GM12878 (cell line): Measurements from ENCODE around the gene MPP2. TPM values are rescaled to one million over a fixed set of nuclear protein-coding genes. Genes with fewer than 3 reads are reported as not detected.

ENCODE experiments used
- ATAC-seq: fragments of 200-7000 bp; cut with Tn5 transposase; 3 replicates; pipeline ENCODE4 v1.9.1; 2020; ENCODE audit warnings: mild to moderate bottlenecking, moderate library complexity
- BruUV-seq: library from RNA; stranded (reverse); fragments of 400-500 nt; replicated peaks from 2 replicates; lab custom pipeline; 2021; lab: Mats Ljungman, UMichigan
- CTCF ChIA-PET: fragments of 300-600 bp; sonication (Branson Sonifier 250); formaldehyde crosslinking; extraction: SDS; loops from one replicate; lab custom pipeline; 2021; ENCODE audit warnings: inconsistent platforms; lab: Yijun Ruan, JAX
- POLR2A ChIA-PET: fragments of 350-600 bp; formaldehyde crosslinking; extraction: SDS; loops from one replicate; lab custom pipeline; 2021; ENCODE audit warnings: inconsistent platforms; lab: Charles Lee
- RAD21 ChIA-PET: fragments of 300-600 bp; sonication (Branson Sonifier 250); formaldehyde crosslinking; loops from one replicate; lab custom pipeline; 2023; ENCODE audit warnings: antibody characterized with exemption; ENCODE audit not compliant: unreplicated experiment; lab: Charles Lee
- SMC1A ChIA-PET: fragments of 300-600 bp; sonication (Branson Sonifier 250); formaldehyde crosslinking; loops from one replicate; lab custom pipeline; 2023; ENCODE audit not compliant: unreplicated experiment, uncharacterized antibody; lab: Charles Lee
- DNase-seq: peaks from one replicate; pipeline ENCODE4 v3.0.0-alpha.2; 2011; ENCODE audit warnings: low read depth, low spot score
- FAIRE-seq: peaks from 3 replicates; lab custom pipeline; 2011; peaks lifted over from hg19 to GRCh38; lab: Jason Lieb, UNC
- H2AFZ ChIP-seq: 2 replicates; pipeline ENCODE4 v1.6.0; 2011; ENCODE audit warnings: low read depth, low read length, control low read depth; ENCODE audit not compliant: control insufficient read depth
- H3K27ac ChIP-seq: 2 replicates; pipeline ENCODE4 v1.5.1; 2011; ENCODE audit warnings: control low read depth; ENCODE audit not compliant: control insufficient read depth, insufficient read depth
- H3K27me3 ChIP-seq, 2 experiments: replicated peaks in 1 of 2; 2 replicates each; pipeline versions ENCODE4 v1.6.0 to v1.6.1; 2011; ENCODE audit warnings: low read length in 1 of 2; ENCODE audit not compliant: control insufficient read depth in 2 of 2, insufficient read depth in 2 of 2
- H3K36me3 ChIP-seq, 2 experiments: 2 replicates each; pipeline ENCODE4 v1.5.1; 2011; ENCODE audit warnings: low read length in 1 of 2; ENCODE audit not compliant: control insufficient read depth in 2 of 2, insufficient read depth in 2 of 2
- H3K4me1 ChIP-seq: 2 replicates; pipeline ENCODE4 v1.6.1; 2011; ENCODE audit warnings: mild to moderate bottlenecking, low read length, moderate library complexity, mixed read lengths; ENCODE audit not compliant: control insufficient read depth, insufficient read depth
- H3K4me2 ChIP-seq: 2 replicates; pipeline ENCODE4 v1.6.0; 2011; ENCODE audit warnings: control low read depth; ENCODE audit not compliant: control insufficient read depth, insufficient read depth
- H3K4me3 ChIP-seq: fragments of 200-600 bp; sonication (generic); 2 replicates; pipeline ENCODE4 v1.5.1; 2016
- H3K79me2 ChIP-seq: 2 replicates; pipeline ENCODE4 v1.6.0; 2011; ENCODE audit warnings: low read length; ENCODE audit not compliant: control insufficient read depth, insufficient read depth
- H3K9ac ChIP-seq: 2 replicates; pipeline ENCODE4 v1.8.0; 2011; ENCODE audit warnings: low read length, control low read depth, mixed read lengths; ENCODE audit not compliant: control insufficient read depth, insufficient read depth
- H3K9me3 ChIP-seq: replicated peaks from 3 replicates; pipeline ENCODE4 v1.5.1; 2011; ENCODE audit warnings: mild to moderate bottlenecking, low read length; ENCODE audit not compliant: control insufficient read depth, insufficient read depth
- H4K20me1 ChIP-seq: 2 replicates; pipeline ENCODE4 v1.6.0; 2011; ENCODE audit not compliant: control insufficient read depth, insufficient read depth
- ATF2 ChIP-seq: IDR thresholded peaks from 2 replicates; pipeline ENCODE4 v1.6.1; 2012; ENCODE audit warnings: low read length, inconsistent platforms
- BCLAF1 ChIP-seq: fragments of 450-650 bp; IDR thresholded peaks from 2 replicates; pipeline ENCODE4 v1.6.1; 2017; ENCODE audit warnings: antibody characterized with exemption, mild to moderate bottlenecking, moderate library complexity
- EED ChIP-seq: sonication (generic); IDR thresholded peaks from 2 replicates; pipeline ENCODE4 v1.6.1; 2016; ENCODE audit warnings: antibody characterized with exemption, low read depth
- HDAC2 ChIP-seq: fragments of 200-600 bp; sonication (generic); IDR thresholded peaks from 2 replicates; pipeline ENCODE4 v1.6.1; 2017
- MAX ChIP-seq: IDR thresholded peaks from 2 replicates; pipeline ENCODE4 v1.6.1; 2012; ENCODE audit warnings: low read depth, low read length, improper control_type of control experiment
- MEF2B ChIP-seq: fragments of 450-650 bp; IDR thresholded peaks from 2 replicates; pipeline ENCODE4 v1.6.1; 2018; ENCODE audit warnings: mild to moderate bottlenecking, moderate library complexity; ENCODE audit not compliant: partially characterized antibody, poor library complexity, severe bottlenecking
- MTA3 ChIP-seq: IDR thresholded peaks from 2 replicates; pipeline ENCODE4 v1.6.1; 2012; ENCODE audit warnings: low read length, inconsistent platforms, borderline replicate concordance
- MYC ChIP-seq: IDR thresholded peaks from 2 replicates; pipeline ENCODE4 v1.6.1; 2011; ENCODE audit warnings: mild to moderate bottlenecking, low read length, moderate library complexity, inconsistent platforms; ENCODE audit not compliant: insufficient read depth, insufficient replicate concordance, insufficient read length, severe bottlenecking
- POLR2AphosphoS2 ChIP-seq: IDR thresholded peaks from 2 replicates; pipeline ENCODE4 v1.6.1; 2011; ENCODE audit warnings: low read depth, mild to moderate bottlenecking, low read length, improper control_type of control experiment, moderate library complexity
- POLR2AphosphoS5 ChIP-seq: IDR thresholded peaks from 2 replicates; pipeline ENCODE4 v1.6.1; 2011; ENCODE audit warnings: mild to moderate bottlenecking, low read length, inconsistent platforms
- RBBP5 ChIP-seq: fragments of 200-600 bp; sonication (generic); conservative IDR thresholded peaks from 2 replicates; pipeline ENCODE4 v1.6.1; 2016
- SMAD1 ChIP-seq: fragments of 450-650 bp; IDR thresholded peaks from 2 replicates; pipeline ENCODE4 v1.6.1; 2018; ENCODE audit warnings: mild to moderate bottlenecking, low read depth; ENCODE audit not compliant: partially characterized antibody
- SREBF1 ChIP-seq: IDR thresholded peaks from 2 replicates; pipeline ENCODE4 v1.6.1; 2012; ENCODE audit warnings: mild to moderate bottlenecking, low read length
- STAT1 ChIP-seq: fragments of 450-650 bp; conservative IDR thresholded peaks from 2 replicates; pipeline ENCODE4 v1.6.1; 2014; ENCODE audit warnings: antibody characterized with exemption, mild to moderate bottlenecking
- SUPT20H ChIP-seq: IDR thresholded peaks from 2 replicates; pipeline ENCODE4 v1.6.1; 2011; ENCODE audit warnings: low read depth, mild to moderate bottlenecking, low read length, moderate library complexity, borderline replicate concordance; ENCODE audit not compliant: control insufficient read depth
- TARDBP ChIP-seq: IDR thresholded peaks from 2 replicates; pipeline ENCODE4 v1.6.1; 2016; ENCODE audit warnings: borderline replicate concordance
- TCF7 ChIP-seq: IDR thresholded peaks from 2 replicates; pipeline ENCODE4 v1.6.1; 2014; ENCODE audit warnings: antibody characterized with exemption, borderline replicate concordance
- WGBS: methylation state at CpG from one replicate; pipeline ENCODE4 v1.1.6; 2016; ENCODE audit warnings: low lambda C conversion rate; ENCODE audit not compliant: insufficient replicate concordance, insufficient coverage; ENCODE audit errors: missing lambda C conversion rate; 5-methylcytosine and 5-hydroxymethylcytosine counted together
- in situ Hi-C: fragments of 300-500 bp; cut with MboI; formaldehyde crosslinking; loops from 9 replicates; pipeline ENCODE4 v1.14.3; 2018; ENCODE audit warnings: mixed read lengths
- intact Hi-C: fragments of 100-400 bp; cut with micrococcal nuclease; formaldehyde crosslinking; loops from one replicate; pipeline ENCODE4 v1.14.2; 2022; ENCODE audit not compliant: unreplicated experiment
- polyA plus RNA-seq, 11 experiments: library from polyadenylated mRNA; depleted of rRNA in 4 of 11; unstranded in 6 of 11; stranded (reverse) in 5 of 11; fragments of >200 nt; fragmentation: Nextera tagmentation in 4 of 11; fragmentation: Illumina TruSeq in 1 of 11; extraction: Ambion mirVana in 4 of 11; extraction: Trizol in 1 of 11; gene quantifications; 1 replicate in 1 of 11; 2 replicates in 10 of 11; pipeline versions ENCODE4 v1.2.1 to v1.2.3, GENCODE V29; 2011 to 2016; ENCODE audit warnings: inconsistent platforms in 2 of 11, missing spikeins in 2 of 11, low read depth in 1 of 11
- total RNA-seq, 4 experiments: library from RNA; depleted of rRNA in 3 of 4; stranded (reverse); fragments of >200 nt in 3 of 4; fragmentation: Illumina TruSeq in 1 of 4; extraction: Trizol in 1 of 4; gene quantifications; 2 replicates each; pipeline versions ENCODE4 v1.2.1 to v1.2.3, GENCODE V29; 2013 to 2021

Gene MPP2
- total and polyA plus RNA-seq, 10 of the 15 experiments (the other 5 are each of a cell fraction or from before 2014, with no cell fraction given): 0.02 to 0.23 (median 0.15) TPM; not detected in 2

- Histone ChIP-seq H3K27me3 (peaks cover 0 to 6% of the 10 kb centered on the region in 2 experiments; a peak in 2 of 4 replicates), H3K4me2 (no peak overlapping the region), H3K9ac (no peak overlapping the region), H3K36me3 (no peaks in the 10 kb centered on the region), H4K20me1 (no peaks in the 10 kb centered on the region), H3K27ac (no peak overlapping the region), H2AFZ (no peak overlapping the region), H3K4me3 (no peak overlapping the region), H3K79me2 (no peaks in the 10 kb centered on the region), H3K4me1 (no peaks in the 10 kb centered on the region), H3K9me3 (no peaks in the 10 kb centered on the region)
- intact Hi-C loops (no loop called here), in situ Hi-C loops (no loop called here)
- ChIA-PET RAD21 (no interaction called here), CTCF (interaction anchor here (0.5 kb wide), 1 partner anchor 174 kb away, joined by 3 read pairs; no protein-coding TSS in a partner anchor), SMC1A (no interaction called here), POLR2A (no interaction called here)
- TF ChIP-seq POLR2AphosphoS5 (no peak), TARDBP (no peak), MTA3 (no peak), RBBP5 (no peak), TCF7 (no peak), MYC (no peak), STAT1 (no peak), EED (no peak), SUPT20H (no peak), SREBF1 (no peak), MAX (no peak), MEF2B (no peak), HDAC2 (no peak), BCLAF1 (no peak), POLR2AphosphoS2 (no peak), ATF2 (no peak), SMAD1 (no peak)
- WGBS: 46% methylated on average over 66 of the region's 82 CpGs
- BruUV-seq: no TSS peak
- DNase-seq (no peak), FAIRE-seq (no peak), ATAC-seq (no peak)
Measured at GRCh38 chr17:43952724-43953666, 45.7 kb upstream of the MPP2 start.
